Colonic mucosa (tissue), 4 donors: ENCODE data around the gene SMIM44. TPM values are rescaled to one million over a fixed set of nuclear protein-coding genes. Genes with fewer than 3 reads are reported as not detected.

Experiments
- DNase-seq: peaks from one replicate; pipeline ENCODE4 v3.0.0-alpha.2; 2020
- H3K27ac ChIP-seq: fragments of 200-600 bp; one replicate; pipeline ENCODE4 v1.8.0; 2021
- H3K27me3 ChIP-seq: fragments of 200-600 bp; one replicate; pipeline ENCODE4 v1.8.0; 2021
- H3K36me3 ChIP-seq: fragments of 200-600 bp; one replicate; pipeline ENCODE4 v1.8.0; 2021
- H3K4me1 ChIP-seq: fragments of 200-600 bp; one replicate; pipeline ENCODE4 v1.8.0; 2021; ENCODE audit warnings: mild to moderate bottlenecking
- H3K4me3 ChIP-seq: fragments of 200-600 bp; one replicate; pipeline ENCODE4 v1.8.0; 2021
- H3K9ac ChIP-seq, 2 donors: one replicate each; pipeline ENCODE4 v1.7.0; 2013; ENCODE audit warnings: control low read depth in 2 of 2, low read depth in 2 of 2, low read length in 2 of 2
- H3K9me3 ChIP-seq: fragments of 200-600 bp; one replicate; pipeline ENCODE4 v1.8.0; 2021
- intact Hi-C: fragments of 100-400 bp; cut with DNase I; formaldehyde crosslinking; loops from one replicate; pipeline ENCODE4 v1.14.1; 2022
- total RNA-seq, 2 donors: library from RNA; stranded (reverse); fragmentation: NEBNext Ultra II Directional in 1 of 2; extraction: Animal tissue kit (Norgen Biotek cat#: 25700) in 1 of 2; gene quantifications; one replicate each; pipeline ENCODE4 v1.2.1, GENCODE V29; 2021
- TF ChIP-seq, protein P1 (sequence below): fragments of 200-600 bp; IDR thresholded peaks from one replicate; pipeline ENCODE4 v1.8.0; 2022; ENCODE audit warnings: antibody characterized with exemption, mild to moderate bottlenecking
- donor health status: healthy.
- donor health status: DM: no; HTN: no; CAD: no.
- donor health status: DM: no; HTN: no; CAD: no.

SMIM44 gene
- total RNA-seq, 2 donors from 2014 or later = 4.3 to 6.2 TPM

- Histone ChIP-seq H3K36me3 (peaks cover 38% of the 10 kb centered on the region), H3K9ac (no peak overlapping the region), H3K9me3 (no peaks in the 10 kb centered on the region), H3K4me3 (no peak overlapping the region), H3K4me1 (no peaks in the 10 kb centered on the region), H3K27me3 (no peaks in the 10 kb centered on the region), H3K27ac (no peak overlapping the region)
- TF ChIP-seq, protein P1, sequence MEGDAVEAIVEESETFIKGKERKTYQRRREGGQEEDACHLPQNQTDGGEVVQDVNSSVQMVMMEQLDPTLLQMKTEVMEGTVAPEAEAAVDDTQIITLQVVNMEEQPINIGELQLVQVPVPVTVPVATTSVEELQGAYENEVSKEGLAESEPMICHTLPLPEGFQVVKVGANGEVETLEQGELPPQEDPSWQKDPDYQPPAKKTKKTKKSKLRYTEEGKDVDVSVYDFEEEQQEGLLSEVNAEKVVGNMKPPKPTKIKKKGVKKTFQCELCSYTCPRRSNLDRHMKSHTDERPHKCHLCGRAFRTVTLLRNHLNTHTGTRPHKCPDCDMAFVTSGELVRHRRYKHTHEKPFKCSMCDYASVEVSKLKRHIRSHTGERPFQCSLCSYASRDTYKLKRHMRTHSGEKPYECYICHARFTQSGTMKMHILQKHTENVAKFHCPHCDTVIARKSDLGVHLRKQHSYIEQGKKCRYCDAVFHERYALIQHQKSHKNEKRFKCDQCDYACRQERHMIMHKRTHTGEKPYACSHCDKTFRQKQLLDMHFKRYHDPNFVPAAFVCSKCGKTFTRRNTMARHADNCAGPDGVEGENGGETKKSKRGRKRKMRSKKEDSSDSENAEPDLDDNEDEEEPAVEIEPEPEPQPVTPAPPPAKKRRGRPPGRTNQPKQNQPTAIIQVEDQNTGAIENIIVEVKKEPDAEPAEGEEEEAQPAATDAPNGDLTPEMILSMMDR = no peak
- intact Hi-C loops = no loop called here
- no peak for DNase-seq
Measured at GRCh38 chr19:3528539-3529211, 45.4 kb upstream of the SMIM44 start.

- TF ChIP-seq, protein P1 = no peak
Measured at GRCh38 chr19:3528080-3528479, 44.8 kb upstream of the SMIM44 start.

GRCh38 chr19:3527238-3527910, 44.1 kb upstream of the SMIM44 start:
- Histone ChIP-seq H3K36me3 (peaks cover 32% of the 10 kb centered on the region), H3K27ac (no peak overlapping the region), H3K9ac (no peak overlapping the region), H3K27me3 (no peaks in the 10 kb centered on the region), H3K9me3 (no peaks in the 10 kb centered on the region), H3K4me3 (no peak overlapping the region), H3K4me1 (no peaks in the 10 kb centered on the region)
- DNase-seq = no peak
- intact Hi-C loops = no loop called here
- TF ChIP-seq, protein P1 = no peak

More at GRCh38 chr19:3528080-3528479, 44.8 kb upstream of the SMIM44 start:
- Histone ChIP-seq H3K9me3 (no peaks in the 10 kb centered on the region), H3K4me3 (no peak overlapping the region), H3K27ac (no peak overlapping the region), H3K27me3 (no peaks in the 10 kb centered on the region), H3K4me1 (no peaks in the 10 kb centered on the region), H3K36me3 (peaks cover 38% of the 10 kb centered on the region), H3K9ac (no peak overlapping the region)
- DNase-seq = no peak
- intact Hi-C loops = no loop called here

DNA sequence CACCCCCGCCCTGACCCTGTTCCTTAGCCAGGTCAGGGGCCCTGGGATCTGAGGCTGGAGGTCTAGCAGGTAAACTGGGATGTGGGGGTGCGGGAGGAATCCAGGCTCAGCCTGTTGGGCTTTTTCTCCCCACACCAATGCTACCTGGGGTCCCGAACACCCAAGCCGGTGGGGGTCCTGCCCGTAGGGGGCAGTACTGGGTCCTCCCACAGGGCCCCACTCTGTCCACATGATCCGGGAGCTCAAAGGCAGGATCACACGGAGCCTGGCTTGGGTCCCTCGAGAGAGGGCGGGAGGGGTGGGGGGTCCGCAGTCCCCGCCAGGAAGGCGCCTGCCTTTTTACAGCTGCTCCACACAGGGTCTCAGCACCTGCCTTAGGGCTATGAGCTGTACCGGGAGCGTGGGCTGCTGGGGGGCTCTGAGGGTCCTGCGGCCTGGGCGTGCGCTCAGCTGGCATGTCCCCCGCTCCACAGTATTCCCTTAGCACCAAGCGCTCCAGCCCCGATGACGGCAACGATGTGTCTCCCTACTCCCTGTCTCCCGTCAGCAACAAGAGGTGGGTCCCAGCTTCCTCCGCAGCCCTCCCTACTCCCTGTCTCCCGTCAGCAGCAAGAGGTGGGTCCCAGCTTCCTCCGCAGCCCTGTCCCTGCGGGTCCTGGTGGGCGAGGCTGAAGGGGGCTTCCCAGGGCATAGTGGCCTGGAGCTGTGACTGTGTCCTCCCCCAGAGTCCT, 43.4 kb upstream of the SMIM44 start:
- H3K9me3 ChIP-seq = no peaks in the 10 kb centered on the region
- TF ChIP-seq, protein P1 = no peak
- intact Hi-C loops = no loop called here
- no peak for DNase-seq
- H3K27me3 ChIP-seq = no peaks in the 10 kb centered on the region
- peaks cover 26% of the 10 kb centered on the region for H3K36me3 ChIP-seq
- H3K27ac ChIP-seq = no peak overlapping the region
- H3K9ac ChIP-seq = no peak overlapping the region
- H3K4me3 ChIP-seq = no peak overlapping the region
- no peaks in the 10 kb centered on the region for H3K4me1 ChIP-seq

DNA sequence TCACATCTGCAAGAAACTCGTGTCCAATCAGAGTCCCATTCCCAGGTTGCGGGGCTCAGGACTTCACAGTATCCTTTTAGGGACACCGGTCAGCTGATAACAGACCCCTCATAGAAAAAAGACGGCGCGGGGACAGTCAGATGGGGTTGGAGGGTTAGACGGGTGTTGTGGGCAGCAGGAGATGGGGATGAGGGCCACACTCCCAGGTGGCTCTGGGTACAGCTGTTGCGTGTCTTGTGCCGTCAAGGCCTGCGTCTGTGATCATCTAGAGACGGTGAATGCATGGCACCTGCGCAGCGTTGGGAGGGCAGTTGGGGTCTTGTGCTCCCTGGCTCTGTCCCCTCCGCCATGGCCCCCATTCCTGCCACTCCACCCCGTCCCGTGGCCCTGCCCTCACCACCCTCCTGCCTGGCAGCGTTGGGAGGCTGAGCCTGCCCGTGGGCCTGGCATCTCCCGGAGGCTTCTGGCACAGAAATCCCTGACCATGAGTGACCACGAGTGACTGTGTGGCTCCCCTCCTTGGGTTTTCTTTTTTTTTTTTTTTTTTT, 41.7 kb upstream of the SMIM44 start:
- H3K36me3 ChIP-seq = peaks cover 26% of the 10 kb centered on the region
- TF ChIP-seq, protein P1 = no peak

More for the DNA sequence above, 41.7 kb upstream of the SMIM44 start:
- Histone ChIP-seq H3K9ac (no peak overlapping the region), H3K4me1 (no peaks in the 10 kb centered on the region), H3K9me3 (no peaks in the 10 kb centered on the region), H3K27ac (no peak overlapping the region), H3K4me3 (no peak overlapping the region), H3K27me3 (no peaks in the 10 kb centered on the region)
- intact Hi-C loops = no loop called here
- no peak for DNase-seq
